GM12801 (cell line): ENCODE data around the gene MAP9.

Experiments used
- CTCF ChIP-seq: IDR thresholded peaks from one replicate; pipeline ENCODE4 v1.5.1; 2011; ENCODE audit warnings: control low read depth; ENCODE audit not compliant: insufficient read length; ENCODE audit errors: extremely low read depth

Gene MAP9

GRCh38 chr4:155307731-155308277 is 69.0 kb downstream of the MAP9 start:
- TF ChIP-seq CTCF, result no peak

GRCh38 chr4:155305619-155306018 is 71.1 kb downstream of the MAP9 start:
- TF ChIP-seq CTCF, result no peak

- TF ChIP-seq CTCF, result no peak
These were observed 72.4 kb downstream of the MAP9 start for GRCh38 chr4:155304375-155304774.

GRCh38 chr4:155299103-155299502 is 77.7 kb downstream of the MAP9 start:
- TF ChIP-seq CTCF, result no peak
